Measurements from ENCODE around the gene C21orf58.
"Not testable (repeated sequence)": the region's sequence is repeated elsewhere in the genome, so short reads cannot be mapped to it uniquely, and the experiment has no call there.

The C21orf58 gene

GRCh38 chr21:46323710-46324389 is at the start of gene C21orf58, which contains the start of gene PCNT:
Gene C21orf58, minus strand, starts transcription at chr21:46323870. Its CDS starts 1,132 bp downstream, at chr21:46322738.
Gene PCNT, plus strand, starts transcription at chr21:46324156. Its CDS starts 73 bp downstream, at chr21:46324229.
- peak; percentile 95 for DNase-seq (ENCODE audit: low read depth in 2 of 2)

GRCh38 chr21:46372947-46373346 is 49.3 kb upstream of the C21orf58 start:
- DNase-seq (ENCODE audit: low read depth in 2 of 2), result not testable (repeated sequence)

GRCh38 chr21:46372014-46372485 is 48.4 kb upstream of the C21orf58 start:
- DNase-seq (ENCODE audit: low read depth in 2 of 2), result no peak

GRCh38 chr21:46371204-46372013 is 47.7 kb upstream of the C21orf58 start:
- DNase-seq (ENCODE audit: low read depth in 2 of 2), result no peak

- no peak for DNase-seq (ENCODE audit: low read depth in 2 of 2)
These were observed 46.0 kb upstream of the C21orf58 start for GRCh38 chr21:46369520-46370235.

- peak; percentile 6 to 12 for DNase-seq (ENCODE audit: low read depth in 2 of 2)
These were observed 45.0 kb upstream of the C21orf58 start for GRCh38 chr21:46368533-46369285.

- no peak for DNase-seq (ENCODE audit: low read depth in 2 of 2)
These were observed 43.3 kb upstream of the C21orf58 start for GRCh38 chr21:46366966-46367365.

GRCh38 chr21:46366561-46366960 is 42.9 kb upstream of the C21orf58 start:
- no peak for DNase-seq (ENCODE audit: low read depth in 2 of 2)

GRCh38 chr21:46366091-46366490 is 42.4 kb upstream of the C21orf58 start:
- DNase-seq (ENCODE audit: low read depth in 2 of 2), result no peak

GRCh38 chr21:46363698-46364097 is 40.0 kb upstream of the C21orf58 start:
- no peak for DNase-seq (ENCODE audit: low read depth in 2 of 2)

GRCh38 chr21:46362946-46363345 is 39.3 kb upstream of the C21orf58 start:
- DNase-seq (ENCODE audit: low read depth in 2 of 2), result no peak

GRCh38 chr21:46361935-46362334 is 38.3 kb upstream of the C21orf58 start:
- DNase-seq (ENCODE audit: low read depth in 2 of 2), result no peak

- DNase-seq (ENCODE audit: low read depth in 2 of 2), result no peak
These were observed 37.5 kb upstream of the C21orf58 start for GRCh38 chr21:46361176-46361575.

GRCh38 chr21:46357684-46358425 is 34.2 kb upstream of the C21orf58 start:
- no peak for DNase-seq (ENCODE audit: low read depth in 2 of 2)

GRCh38 chr21:46357335-46357604 is 33.6 kb upstream of the C21orf58 start:
- DNase-seq (ENCODE audit: low read depth in 2 of 2), result no peak

GRCh38 chr21:46356494-46357334 is 33.0 kb upstream of the C21orf58 start:
- no peak for DNase-seq (ENCODE audit: low read depth in 2 of 2)

- no peak for DNase-seq (ENCODE audit: low read depth in 2 of 2)
These were observed 32.3 kb upstream of the C21orf58 start for GRCh38 chr21:46356005-46356338.

GRCh38 chr21:46355161-46356004 is 31.7 kb upstream of the C21orf58 start:
- DNase-seq (ENCODE audit: low read depth in 2 of 2), result no peak

GRCh38 chr21:46354518-46354917 is 30.8 kb upstream of the C21orf58 start:
- no peak for DNase-seq (ENCODE audit: low read depth in 2 of 2)
